Stimulated activated CD4-positive, alpha-beta T cell treated with anti-CD3 and anti-CD28 coated beads, Interleukin-4, amount 100 ng/mL, for 1 hour (primary cell): ENCODE results near the gene EFCC1.

Experiments
- DNase-seq: peaks from one replicate; pipeline ENCODE4 v3.0.0-alpha.2; 2020

The EFCC1 gene

GRCh38 chr3:129015388-129016105, 14.4 kb downstream of the EFCC1 start:
- DNase-seq: peak; percentile 45

GRCh38 chr3:129016356-129016719, 15.2 kb downstream of the EFCC1 start:
- DNase-seq: peak; percentile 59

- no peak for DNase-seq
Measured at GRCh38 chr3:129016720-129017483, 15.8 kb downstream of the EFCC1 start.

GRCh38 chr3:129017484-129017899, 16.4 kb downstream of the EFCC1 start:
- DNase-seq: no peak

GRCh38 chr3:129018271-129018670, 17.2 kb downstream of the EFCC1 start:
- no peak for DNase-seq

- no peak for DNase-seq
Measured at GRCh38 chr3:129018751-129019150, 17.6 kb downstream of the EFCC1 start.

DNA sequence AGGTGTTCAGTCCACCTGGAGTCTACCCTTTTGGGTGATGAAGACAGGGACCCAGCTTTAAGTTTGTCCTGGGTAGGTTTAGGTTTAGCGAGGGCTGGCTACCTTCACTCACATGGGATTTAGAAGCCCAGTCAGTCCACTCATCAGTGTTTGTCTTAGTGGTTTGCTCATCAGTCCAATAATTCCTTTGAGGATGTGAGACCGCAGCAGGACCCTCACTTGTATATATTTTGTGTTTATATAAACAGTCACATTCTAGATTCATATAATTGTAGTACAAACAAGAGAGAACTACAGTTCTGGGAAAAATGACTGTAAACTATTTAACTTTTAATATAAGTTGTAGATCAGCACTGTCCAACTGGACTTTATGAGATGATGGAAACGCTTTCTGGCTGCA, 18.2 kb downstream of the EFCC1 start:
- no peak for DNase-seq

DNA sequence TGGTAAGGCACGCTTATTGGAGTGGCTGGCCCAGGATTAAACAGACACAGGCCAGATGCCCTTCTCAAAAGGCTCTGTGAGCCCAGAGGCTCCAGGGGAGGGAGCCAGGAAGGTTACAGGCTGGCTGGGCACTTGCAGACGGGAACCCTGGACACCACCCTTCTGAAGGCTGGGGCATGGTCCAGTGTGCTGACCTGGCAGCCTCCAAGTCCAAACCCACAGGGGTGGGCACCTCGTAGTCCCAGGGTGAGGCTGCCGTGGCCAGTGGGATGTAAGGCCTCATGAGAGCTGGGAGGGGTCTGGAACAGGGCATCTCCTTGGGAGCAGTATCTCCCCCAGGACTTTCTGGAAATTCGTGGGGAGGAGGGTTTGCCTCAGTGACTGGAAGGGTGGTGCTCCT, 19.6 kb downstream of the EFCC1 start:
- DNase-seq: no peak

GRCh38 chr3:129021140-129021551, 20.0 kb downstream of the EFCC1 start:
- no peak for DNase-seq

GRCh38 chr3:129022114-129023007, 21.3 kb downstream of the EFCC1 start:
- DNase-seq: no peak

DNA sequence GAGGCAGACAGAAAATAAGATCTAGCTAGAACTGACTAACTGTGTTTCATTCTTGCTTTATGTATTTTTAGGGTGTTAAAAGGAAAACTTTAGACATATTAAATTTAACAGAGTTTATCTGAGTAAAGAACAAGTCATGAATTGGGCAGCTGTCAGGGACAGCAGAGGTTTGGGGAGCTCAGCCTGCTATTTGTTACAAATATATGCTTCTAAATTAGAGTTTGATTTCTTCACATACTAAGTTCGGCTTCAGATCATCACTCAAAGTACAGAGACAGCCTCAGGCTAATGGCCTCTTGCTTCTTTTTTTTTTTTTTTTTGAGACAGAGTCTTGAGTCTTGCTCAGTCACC, 21.9 kb downstream of the EFCC1 start:
- no peak for DNase-seq

GRCh38 chr3:129023909-129024308, 22.8 kb downstream of the EFCC1 start:
- no peak for DNase-seq

- no peak for DNase-seq
Measured at GRCh38 chr3:129025108-129025507, 24.0 kb downstream of the EFCC1 start.

GRCh38 chr3:129025691-129026435, 24.8 kb downstream of the EFCC1 start:
- DNase-seq: no peak

DNA sequence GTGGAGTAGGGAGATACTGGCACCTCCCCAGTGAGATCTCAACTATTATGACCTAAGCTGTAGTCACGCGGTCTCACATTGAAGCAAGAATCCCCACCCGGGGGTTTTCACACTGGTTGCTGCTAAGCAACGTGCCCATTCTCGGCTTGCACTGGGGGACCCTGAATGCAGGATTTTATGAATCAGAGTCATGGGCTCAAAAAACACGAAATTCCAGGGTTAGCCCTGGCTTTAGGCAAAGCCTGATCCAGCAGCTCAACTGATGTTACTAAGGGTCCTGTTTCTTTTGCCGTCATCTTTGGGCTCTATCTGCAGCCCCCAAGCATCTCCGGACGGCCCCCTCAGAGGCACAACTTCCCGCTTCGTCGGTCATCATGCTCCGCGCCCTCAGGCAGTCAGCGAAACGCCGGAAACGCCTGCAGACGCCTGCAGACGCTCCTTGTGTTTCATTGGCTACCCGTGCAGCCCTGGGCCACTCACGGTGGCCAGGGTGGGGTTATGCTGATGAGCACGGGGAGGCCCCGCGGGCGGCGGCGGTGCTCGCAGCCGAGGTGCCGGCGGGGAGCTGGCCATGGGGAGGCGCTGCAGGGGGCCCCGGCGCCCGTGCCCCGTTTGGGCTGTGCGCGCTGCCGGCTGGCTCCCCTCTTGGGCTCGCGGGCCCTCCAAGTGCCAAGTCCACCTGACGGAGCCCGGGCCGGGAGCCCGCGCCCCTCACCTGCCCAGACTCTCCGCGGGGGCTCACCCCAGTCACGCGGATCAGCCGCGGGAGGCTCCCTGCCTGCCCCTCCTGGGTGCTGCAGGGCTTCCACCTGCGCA, 25.8 kb downstream of the EFCC1 start:
- peak; percentile 88 for DNase-seq

DNA sequence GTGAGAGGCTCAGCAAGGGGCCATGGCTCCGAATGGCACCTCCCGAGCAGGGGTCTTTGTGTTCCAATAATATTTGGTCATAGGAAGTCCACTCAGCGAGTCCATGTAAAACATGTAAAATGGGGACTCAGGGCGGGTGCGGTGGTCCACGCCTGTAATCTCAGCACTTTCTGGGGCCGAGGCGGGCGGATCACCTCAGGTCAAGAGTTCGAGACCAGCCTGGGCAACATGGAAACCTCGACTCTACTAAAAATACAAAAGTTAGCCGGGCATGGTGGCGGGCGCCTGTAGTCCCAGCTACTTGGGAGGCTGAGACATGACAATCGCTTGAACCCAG, 26.4 kb downstream of the EFCC1 start:
- DNase-seq: no peak

DNA sequence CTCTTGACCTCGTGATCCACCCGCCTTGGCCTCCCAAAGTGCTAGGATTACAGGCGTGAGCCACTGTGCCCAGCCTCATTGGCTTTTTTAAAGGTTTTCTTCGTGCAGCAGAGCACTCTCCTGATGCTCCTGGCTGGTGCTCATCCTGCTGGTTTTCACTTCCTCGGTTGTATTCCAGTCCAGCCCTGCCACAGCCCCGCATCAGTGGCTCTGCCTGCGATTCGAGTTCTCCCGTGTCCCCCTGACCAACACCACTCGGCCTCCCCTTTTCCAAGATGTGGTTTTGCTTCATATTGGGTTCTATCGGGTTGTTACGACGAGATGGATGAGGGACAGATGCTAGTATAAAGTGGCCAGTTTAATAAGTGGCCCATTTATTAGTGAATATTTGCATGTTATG, 27.8 kb downstream of the EFCC1 start:
- no peak for DNase-seq

DNA sequence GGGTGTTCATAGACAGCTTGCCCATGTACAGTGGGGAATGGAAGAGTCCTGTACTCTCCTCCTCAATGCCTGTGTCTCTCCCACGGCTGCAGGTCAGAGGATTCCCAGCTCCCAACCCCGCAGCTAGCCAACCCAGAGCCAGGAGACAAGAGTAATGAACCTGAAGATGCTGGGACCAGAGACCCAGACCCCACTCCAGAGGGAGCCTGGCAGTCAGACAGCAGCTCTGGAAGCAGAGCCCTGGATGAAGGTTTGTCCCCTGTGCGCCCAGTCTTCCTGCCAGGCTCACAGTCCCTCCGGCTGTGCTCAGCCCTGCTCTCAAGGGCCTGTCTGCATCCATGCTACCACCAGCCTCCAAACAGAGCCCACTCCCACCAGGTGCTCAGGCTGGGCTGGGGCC, 29.5 kb downstream of the EFCC1 start:
- no peak for DNase-seq

DNA sequence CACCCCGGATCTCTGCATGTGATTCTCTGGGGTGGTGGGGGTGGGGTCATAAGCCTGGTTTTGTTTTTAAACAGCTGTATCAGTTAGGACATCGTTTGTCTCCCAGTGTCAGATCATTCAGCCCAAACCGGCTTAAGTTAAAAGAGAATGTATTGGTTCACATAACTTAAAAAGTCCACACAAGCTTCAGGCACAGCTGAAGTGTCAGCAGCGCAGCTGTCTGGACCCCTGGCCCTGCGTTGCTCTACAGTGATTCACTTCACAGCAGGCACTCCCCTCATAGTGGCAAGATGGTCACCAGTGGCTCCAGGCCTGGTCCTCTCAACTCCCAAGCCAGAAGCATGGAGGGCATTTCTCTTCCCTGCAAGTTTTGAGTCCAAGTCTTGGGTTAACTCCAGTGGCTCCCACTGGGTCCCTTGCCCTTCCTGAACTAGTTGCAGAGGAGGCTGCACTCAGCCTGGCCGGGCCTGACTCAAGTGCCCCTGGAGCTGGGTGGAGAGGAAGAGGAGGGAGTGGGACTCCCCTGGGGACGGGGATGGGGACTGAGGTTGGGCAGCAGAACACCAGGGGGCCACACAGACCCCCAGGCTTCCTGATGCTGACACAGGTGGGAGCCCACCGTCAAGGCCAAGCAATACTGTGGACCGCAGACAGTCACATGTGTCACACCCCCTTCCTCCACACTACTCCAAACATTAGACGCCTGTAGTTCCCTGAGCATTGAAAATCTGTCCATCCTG, 30.5 kb downstream of the EFCC1 start:
- DNase-seq: no peak

GRCh38 chr3:129032716-129033115, 31.6 kb downstream of the EFCC1 start:
- no peak for DNase-seq

GRCh38 chr3:129033151-129033550, 32.0 kb downstream of the EFCC1 start:
- no peak for DNase-seq
